GM12878 (cell line): ENCODE measurements around the gene FUT6. TPM values are rescaled to one million over a fixed set of nuclear protein-coding genes. Genes with fewer than 3 reads are reported as not detected.

Experiments used
- ATAC-seq: fragments of 200-7000 bp; cut with Tn5 transposase; 3 replicates; pipeline ENCODE4 v1.9.1; 2020; ENCODE audit warnings: mild to moderate bottlenecking, moderate library complexity
- BruUV-seq: library from RNA; stranded (reverse); fragments of 400-500 nt; replicated peaks from 2 replicates; lab custom pipeline; 2021; lab: Mats Ljungman, UMichigan
- CTCF ChIA-PET: fragments of 300-600 bp; sonication (Branson Sonifier 250); formaldehyde crosslinking; extraction: SDS; loops from one replicate; lab custom pipeline; 2021; ENCODE audit warnings: inconsistent platforms; lab: Yijun Ruan, JAX
- POLR2A ChIA-PET: fragments of 350-600 bp; formaldehyde crosslinking; extraction: SDS; loops from one replicate; lab custom pipeline; 2021; ENCODE audit warnings: inconsistent platforms; lab: Charles Lee
- RAD21 ChIA-PET: fragments of 300-600 bp; sonication (Branson Sonifier 250); formaldehyde crosslinking; loops from one replicate; lab custom pipeline; 2023; ENCODE audit warnings: antibody characterized with exemption; ENCODE audit not compliant: unreplicated experiment; lab: Charles Lee
- SMC1A ChIA-PET: fragments of 300-600 bp; sonication (Branson Sonifier 250); formaldehyde crosslinking; loops from one replicate; lab custom pipeline; 2023; ENCODE audit not compliant: unreplicated experiment, uncharacterized antibody; lab: Charles Lee
- DNase-seq: peaks from one replicate; pipeline ENCODE4 v3.0.0-alpha.2; 2011; ENCODE audit warnings: low read depth, low spot score
- FAIRE-seq: peaks from 3 replicates; lab custom pipeline; 2011; peaks lifted over from hg19 to GRCh38; lab: Jason Lieb, UNC
- H2AFZ ChIP-seq: 2 replicates; pipeline ENCODE4 v1.6.0; 2011; ENCODE audit warnings: low read depth, low read length, control low read depth; ENCODE audit not compliant: control insufficient read depth
- H3K27ac ChIP-seq: 2 replicates; pipeline ENCODE4 v1.5.1; 2011; ENCODE audit warnings: control low read depth; ENCODE audit not compliant: control insufficient read depth, insufficient read depth
- H3K27me3 ChIP-seq, 2 experiments: replicated peaks in 1 of 2; 2 replicates each; pipeline versions ENCODE4 v1.6.0 to v1.6.1; 2011; ENCODE audit warnings: low read length in 1 of 2; ENCODE audit not compliant: control insufficient read depth in 2 of 2, insufficient read depth in 2 of 2
- H3K36me3 ChIP-seq, 2 experiments: 2 replicates each; pipeline ENCODE4 v1.5.1; 2011; ENCODE audit warnings: low read length in 1 of 2; ENCODE audit not compliant: control insufficient read depth in 2 of 2, insufficient read depth in 2 of 2
- H3K4me1 ChIP-seq: 2 replicates; pipeline ENCODE4 v1.6.1; 2011; ENCODE audit warnings: mild to moderate bottlenecking, low read length, moderate library complexity, mixed read lengths; ENCODE audit not compliant: control insufficient read depth, insufficient read depth
- H3K4me2 ChIP-seq: 2 replicates; pipeline ENCODE4 v1.6.0; 2011; ENCODE audit warnings: control low read depth; ENCODE audit not compliant: control insufficient read depth, insufficient read depth
- H3K4me3 ChIP-seq: fragments of 200-600 bp; sonication (generic); 2 replicates; pipeline ENCODE4 v1.5.1; 2016
- H3K79me2 ChIP-seq: 2 replicates; pipeline ENCODE4 v1.6.0; 2011; ENCODE audit warnings: low read length; ENCODE audit not compliant: control insufficient read depth, insufficient read depth
- H3K9ac ChIP-seq: 2 replicates; pipeline ENCODE4 v1.8.0; 2011; ENCODE audit warnings: low read length, control low read depth, mixed read lengths; ENCODE audit not compliant: control insufficient read depth, insufficient read depth
- H3K9me3 ChIP-seq: replicated peaks from 3 replicates; pipeline ENCODE4 v1.5.1; 2011; ENCODE audit warnings: mild to moderate bottlenecking, low read length; ENCODE audit not compliant: control insufficient read depth, insufficient read depth
- H4K20me1 ChIP-seq: 2 replicates; pipeline ENCODE4 v1.6.0; 2011; ENCODE audit not compliant: control insufficient read depth, insufficient read depth
- BACH1 ChIP-seq: fragments of 450-650 bp; IDR thresholded peaks from 2 replicates; pipeline ENCODE4 v1.6.1; 2017; ENCODE audit warnings: mild to moderate bottlenecking, borderline replicate concordance
- CBX5 ChIP-seq: sonication (generic); IDR thresholded peaks from 2 replicates; pipeline ENCODE4 v1.6.1; 2016; ENCODE audit warnings: low read depth, moderate library complexity, mild to moderate bottlenecking, inconsistent platforms
- DPF2 ChIP-seq: fragments of 450-650 bp; IDR thresholded peaks from 2 replicates; pipeline ENCODE4 v1.6.1; 2017; ENCODE audit warnings: mild to moderate bottlenecking
- EZH2 ChIP-seq: IDR thresholded peaks from 2 replicates; pipeline ENCODE4 v1.6.1; 2012; ENCODE audit warnings: low read depth, mild to moderate bottlenecking, control low read depth, inconsistent platforms, low read length, borderline replicate concordance; ENCODE audit not compliant: control insufficient read depth
- MEF2B ChIP-seq: fragments of 450-650 bp; IDR thresholded peaks from 2 replicates; pipeline ENCODE4 v1.6.1; 2018; ENCODE audit warnings: mild to moderate bottlenecking, moderate library complexity; ENCODE audit not compliant: partially characterized antibody, poor library complexity, severe bottlenecking
- NBN ChIP-seq: fragments of 450-650 bp; IDR thresholded peaks from 2 replicates; pipeline ENCODE4 v1.6.1; 2016
- NRF1 ChIP-seq: conservative IDR thresholded peaks from 2 replicates; pipeline ENCODE4 v1.6.1; 2011; ENCODE audit warnings: mild to moderate bottlenecking, low read depth, low read length, improper control_type of control experiment
- RBBP5 ChIP-seq: fragments of 200-600 bp; sonication (generic); conservative IDR thresholded peaks from 2 replicates; pipeline ENCODE4 v1.6.1; 2016
- RELA ChIP-seq: fragments of 450-650 bp; IDR thresholded peaks from 2 replicates; pipeline ENCODE4 v1.8.0; 2014; ENCODE audit warnings: borderline replicate concordance; ENCODE audit not compliant: partially characterized antibody
- SPI1 ChIP-seq: IDR thresholded peaks from 2 replicates; pipeline ENCODE4 v1.6.1; 2011; ENCODE audit warnings: low read depth, mild to moderate bottlenecking, low read length, moderate library complexity, borderline replicate concordance; ENCODE audit not compliant: insufficient read depth
- TARDBP ChIP-seq: IDR thresholded peaks from 2 replicates; pipeline ENCODE4 v1.6.1; 2016; ENCODE audit warnings: borderline replicate concordance
- WRNIP1 ChIP-seq: IDR thresholded peaks from 2 replicates; pipeline ENCODE4 v1.6.1; 2011; ENCODE audit warnings: low read depth, low read length, improper control_type of control experiment, borderline replicate concordance
- WGBS: methylation state at CpG from one replicate; pipeline ENCODE4 v1.1.6; 2016; ENCODE audit warnings: low lambda C conversion rate; ENCODE audit not compliant: insufficient replicate concordance, insufficient coverage; ENCODE audit errors: missing lambda C conversion rate; 5-methylcytosine and 5-hydroxymethylcytosine counted together
- in situ Hi-C: fragments of 300-500 bp; cut with MboI; formaldehyde crosslinking; loops from 9 replicates; pipeline ENCODE4 v1.14.3; 2018; ENCODE audit warnings: mixed read lengths
- intact Hi-C: fragments of 100-400 bp; cut with micrococcal nuclease; formaldehyde crosslinking; loops from one replicate; pipeline ENCODE4 v1.14.2; 2022; ENCODE audit not compliant: unreplicated experiment
- polyA plus RNA-seq, 11 experiments: library from polyadenylated mRNA; depleted of rRNA in 4 of 11; unstranded in 6 of 11; stranded (reverse) in 5 of 11; fragments of >200 nt; fragmentation: Nextera tagmentation in 4 of 11; fragmentation: Illumina TruSeq in 1 of 11; extraction: Ambion mirVana in 4 of 11; extraction: Trizol in 1 of 11; gene quantifications; 1 replicate in 1 of 11; 2 replicates in 10 of 11; pipeline versions ENCODE4 v1.2.1 to v1.2.3, GENCODE V29; 2011 to 2016; ENCODE audit warnings: inconsistent platforms in 2 of 11, missing spikeins in 2 of 11, low read depth in 1 of 11
- total RNA-seq, 4 experiments: library from RNA; depleted of rRNA in 3 of 4; stranded (reverse); fragments of >200 nt in 3 of 4; fragmentation: Illumina TruSeq in 1 of 4; extraction: Trizol in 1 of 4; gene quantifications; 2 replicates each; pipeline versions ENCODE4 v1.2.1 to v1.2.3, GENCODE V29; 2013 to 2021
- TF ChIP-seq, protein P1 (sequence below): fragments of 450-650 bp; formaldehyde crosslinking; IDR thresholded peaks from 2 replicates; pipeline ENCODE4 v1.4.0; 2022; ENCODE audit warnings: mild to moderate bottlenecking, moderate library complexity

The FUT6 gene
- total and polyA plus RNA-seq, 10 of the 15 experiments (the other 5 are each of a cell fraction or from before 2014, with no cell fraction given), result not detected

DNA sequence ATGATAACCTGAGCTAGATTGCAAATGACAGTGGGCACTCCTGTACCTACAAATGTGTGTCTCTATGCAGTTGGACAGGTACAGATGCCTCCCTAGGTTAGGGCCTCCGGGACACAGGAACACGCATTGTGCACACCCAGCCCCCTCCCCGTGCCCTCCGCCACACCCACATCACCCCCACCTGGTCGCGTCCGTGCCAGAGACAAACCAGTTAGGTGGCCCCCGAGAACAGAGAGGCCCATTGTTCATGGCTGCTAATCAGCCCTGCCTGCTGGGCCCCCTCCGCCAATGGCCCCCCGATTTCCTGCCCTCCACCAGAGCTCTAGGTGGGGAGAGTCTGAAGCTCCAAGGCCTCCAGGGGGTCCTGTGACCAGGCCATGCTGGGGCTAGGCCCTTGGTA lies 20.9 kb downstream of the FUT6 start:
- Histone ChIP-seq H3K4me3 (no peak overlapping the region), H2AFZ (no peak overlapping the region), H3K79me2 (no peaks in the 10 kb centered on the region), H3K27ac (no peak overlapping the region), H3K4me2 (no peak overlapping the region), H3K27me3 (no peaks in the 10 kb centered on the region), H3K4me1 (no peaks in the 10 kb centered on the region), H3K36me3 (no peaks in the 10 kb centered on the region), H3K9me3 (no peaks in the 10 kb centered on the region), H4K20me1 (no peaks in the 10 kb centered on the region), H3K9ac (no peak overlapping the region)
- FAIRE-seq, result no peak
- ATAC-seq, result no peak
- no peak for DNase-seq
- no TSS peak for BruUV-seq
- CTCF ChIA-PET, result no interaction called here
- 95% methylated on average over 4 of the region's 10 CpGs for WGBS
- POLR2A ChIA-PET, result no interaction called here
- TF ChIP-seq EZH2, result no peak
- no peak for TF ChIP-seq TARDBP
- no peak for TF ChIP-seq SPI1
- no peak for TF ChIP-seq RBBP5
- intact Hi-C loops, result no loop called here
- SMC1A ChIA-PET, result no interaction called here
- in situ Hi-C loops, result no loop called here
- RAD21 ChIA-PET, result no interaction called here

DNA sequence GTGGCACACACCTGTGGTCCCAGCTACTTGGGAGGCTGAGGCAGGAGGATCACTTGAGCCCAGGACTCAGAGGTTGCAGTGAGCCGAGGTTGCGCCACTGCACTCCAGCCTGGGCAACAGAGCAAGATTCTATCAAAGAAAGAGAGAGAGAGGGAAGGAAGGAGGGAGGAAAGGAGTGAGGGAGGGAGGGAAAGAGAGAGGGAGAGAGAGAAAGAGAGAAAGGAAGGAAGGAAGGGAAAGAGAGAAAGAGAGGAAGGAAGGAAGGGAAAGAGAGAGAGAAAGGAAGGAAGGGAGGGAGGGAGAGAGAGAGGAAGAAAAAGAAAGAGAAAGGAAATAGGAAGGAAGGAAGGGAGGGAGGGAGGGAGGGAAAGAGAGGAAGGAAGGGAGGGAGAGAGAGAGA lies 22.3 kb downstream of the FUT6 start:
- Histone ChIP-seq H3K27ac (no peak overlapping the region), H3K4me2 (no peak overlapping the region), H3K36me3 (no peaks in the 10 kb centered on the region), H3K4me3 (no peak overlapping the region), H3K79me2 (no peaks in the 10 kb centered on the region), H3K9me3 (no peaks in the 10 kb centered on the region), H2AFZ (no peak overlapping the region), H4K20me1 (no peaks in the 10 kb centered on the region), H3K4me1 (no peaks in the 10 kb centered on the region), H3K27me3 (no peaks in the 10 kb centered on the region), H3K9ac (no peak overlapping the region)
- intact Hi-C loops, result no loop called here
- ATAC-seq (no peak), DNase-seq (no peak), FAIRE-seq (no peak)
- in situ Hi-C loops, result no loop called here
- ChIA-PET SMC1A (no interaction called here), RAD21 (no interaction called here), POLR2A (no interaction called here), CTCF (no interaction called here)
- BruUV-seq, result no TSS peak
- 59% methylated on average over 2 of the region's 2 CpGs for WGBS
- TF ChIP-seq NRF1 (no peak), WRNIP1 (no peak), MEF2B (no peak), DPF2 (no peak), BACH1 (no peak), RELA (no peak), CBX5 (no peak), NBN (no peak)
- TF ChIP-seq, protein P1, sequence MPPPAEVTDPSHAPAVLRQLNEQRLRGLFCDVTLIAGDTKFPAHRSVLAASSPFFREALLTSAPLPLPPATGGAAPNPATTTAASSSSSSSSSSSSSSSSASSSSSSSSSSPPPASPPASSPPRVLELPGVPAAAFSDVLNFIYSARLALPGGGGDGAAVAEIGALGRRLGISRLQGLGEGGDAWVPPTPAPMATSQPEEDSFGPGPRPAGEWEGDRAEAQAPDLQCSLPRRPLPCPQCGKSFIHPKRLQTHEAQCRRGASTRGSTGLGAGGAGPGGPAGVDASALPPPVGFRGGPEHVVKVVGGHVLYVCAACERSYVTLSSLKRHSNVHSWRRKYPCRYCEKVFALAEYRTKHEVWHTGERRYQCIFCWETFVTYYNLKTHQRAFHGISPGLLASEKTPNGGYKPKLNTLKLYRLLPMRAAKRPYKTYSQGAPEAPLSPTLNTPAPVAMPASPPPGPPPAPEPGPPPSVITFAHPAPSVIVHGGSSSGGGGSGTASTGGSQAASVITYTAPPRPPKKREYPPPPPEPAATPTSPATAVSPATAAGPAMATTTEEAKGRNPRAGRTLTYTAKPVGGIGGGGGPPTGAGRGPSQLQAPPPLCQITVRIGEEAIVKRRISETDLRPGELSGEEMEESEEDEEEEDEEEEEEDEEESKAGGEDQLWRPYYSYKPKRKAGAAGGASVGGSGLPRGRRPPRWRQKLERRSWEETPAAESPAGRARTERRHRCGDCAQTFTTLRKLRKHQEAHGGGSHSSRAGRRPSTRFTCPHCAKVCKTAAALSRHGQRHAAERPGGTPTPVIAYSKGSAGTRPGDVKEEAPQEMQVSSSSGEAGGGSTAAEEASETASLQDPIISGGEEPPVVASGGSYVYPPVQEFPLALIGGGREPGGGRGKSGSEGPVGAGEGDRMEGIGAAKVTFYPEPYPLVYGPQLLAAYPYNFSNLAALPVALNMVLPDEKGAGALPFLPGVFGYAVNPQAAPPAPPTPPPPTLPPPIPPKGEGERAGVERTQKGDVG (CRISPR knock-in tag), result no peak
